GM12865 (cell line): Measurements from ENCODE around the gene DNAAF8.

Source experiments
- DNase-seq: peaks from one replicate; pipeline ENCODE4 v3.0.0; 2010; ENCODE audit warnings: low read depth
- H3K4me3 ChIP-seq: 2 replicates; pipeline ENCODE4 v1.5.1; 2011; ENCODE audit warnings: mild to moderate bottlenecking, low read depth, low read length, control low read depth
- CTCF ChIP-seq: IDR thresholded peaks from 2 replicates; pipeline ENCODE4 v1.5.1; 2011; ENCODE audit warnings: low read length, control low read depth, low read depth, inconsistent platforms; ENCODE audit not compliant: insufficient read depth; ENCODE audit errors: missing control alignments

The DNAAF8 gene

DNA sequence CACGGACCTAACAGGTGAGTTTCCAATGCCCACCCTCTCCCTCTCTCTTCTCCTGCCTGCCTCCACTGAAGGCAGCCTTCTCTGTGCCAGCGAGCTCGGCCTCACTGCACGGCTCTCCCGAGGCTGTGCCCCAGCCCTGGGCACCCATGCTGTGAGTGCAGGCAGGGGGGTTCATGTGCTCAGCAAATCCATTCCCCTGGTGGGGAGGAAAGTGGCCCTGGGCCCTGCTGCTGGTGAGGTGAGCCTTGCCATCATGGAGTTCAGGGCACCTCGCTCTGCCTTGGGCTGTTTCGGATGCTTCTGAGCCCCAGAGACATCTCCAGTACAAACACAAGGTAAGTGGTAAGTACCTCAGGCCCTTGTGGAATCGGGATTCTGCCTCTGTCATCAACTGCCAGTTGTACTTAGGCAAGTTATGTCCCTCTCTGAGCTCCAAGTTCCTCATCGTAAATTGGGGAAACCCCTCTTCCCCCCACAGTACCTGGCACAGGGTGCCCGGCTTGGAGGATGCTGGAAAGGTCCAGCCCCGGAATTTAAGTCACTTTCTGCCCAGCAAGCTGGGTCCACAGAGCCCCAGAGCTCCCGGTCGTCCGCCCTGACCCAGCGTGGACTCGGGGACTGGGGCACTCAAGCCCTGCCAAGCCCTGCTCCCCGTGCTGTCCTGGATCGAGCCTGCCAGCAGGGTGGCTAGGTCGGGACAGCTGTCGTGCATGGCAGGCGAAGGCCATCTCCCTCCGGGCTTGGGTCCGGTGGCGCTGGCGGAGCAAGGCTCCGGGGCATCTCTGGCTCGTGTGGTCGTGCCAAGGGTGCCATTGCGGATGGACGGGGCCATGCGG, 41.7 kb upstream of the DNAAF8 start:
- TF ChIP-seq CTCF = no peak
- H3K4me3 ChIP-seq = peak overlapping the region; percentile 53
- no peak for DNase-seq

GRCh38 chr16:4693296-4693955, 40.9 kb upstream of the DNAAF8 start, which contains the start of gene NUDT16L1:
Gene NUDT16L1 (plus strand): TSS chr16:4693562. CDS start chr16:4693727, 165 bp downstream.
- DNase-seq = peak; percentile 98
- peak within 1 kb of the TSS; percentile 81 for H3K4me3 ChIP-seq
- peak; percentile 8 for TF ChIP-seq CTCF

GRCh38 chr16:4693956-4694641, 40.2 kb upstream of the DNAAF8 start:
- peak overlapping the region; percentile 81 for H3K4me3 ChIP-seq
- TF ChIP-seq CTCF = no peak
- peak; percentile 55 for DNase-seq

GRCh38 chr16:4694642-4695451, 39.5 kb upstream of the DNAAF8 start:
- peak overlapping the region; percentile 81 for H3K4me3 ChIP-seq
- DNase-seq = no peak
- no peak for TF ChIP-seq CTCF

DNA sequence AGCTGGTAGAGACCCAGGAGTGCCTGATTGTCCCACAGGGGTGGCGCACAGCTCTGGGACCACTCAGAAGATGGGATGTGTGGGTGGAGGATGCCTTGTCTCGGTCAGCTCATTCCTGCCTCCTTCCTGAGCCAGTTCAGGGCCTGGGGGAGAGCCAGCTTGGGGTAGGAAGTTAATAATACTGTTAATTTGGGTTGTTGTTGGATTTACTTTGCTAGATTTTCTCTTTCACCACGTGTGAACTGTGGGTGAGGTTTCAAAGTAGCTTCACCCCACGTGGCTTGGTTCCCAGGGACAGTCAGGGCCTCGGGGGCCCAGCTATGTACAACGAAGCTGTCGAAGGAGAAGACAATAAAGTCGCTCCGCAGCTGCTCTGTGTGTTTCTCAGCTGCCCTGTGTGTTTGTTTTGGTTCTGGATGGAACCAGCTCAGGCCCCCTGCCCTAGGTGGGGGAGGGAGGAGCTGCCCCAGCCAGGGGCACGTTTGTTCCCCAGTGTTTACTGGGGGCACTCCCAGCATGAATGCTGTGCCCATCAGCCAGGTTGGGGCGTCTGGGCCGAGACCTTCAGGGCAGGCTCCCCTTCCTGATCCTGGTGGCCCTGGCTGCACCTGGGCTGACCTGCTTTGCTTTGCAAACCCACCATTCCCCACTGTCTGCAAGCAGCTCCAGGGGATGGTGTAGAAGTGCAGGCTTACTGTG, 38.7 kb upstream of the DNAAF8 start:
- no peak for TF ChIP-seq CTCF
- no peak for DNase-seq
- H3K4me3 ChIP-seq = no peak overlapping the region
